HG03354 (cell line): ENCODE measurements around the gene DNM1.

Experiments used
- ATAC-seq: cut with Tn5 transposase; IDR thresholded peaks from one replicate; pipeline ENCODE4 v1.9.1; 2021; ENCODE audit warnings: mild to moderate bottlenecking; ENCODE audit not compliant: unreplicated experiment, poor library complexity, severe bottlenecking

The DNM1 gene

GRCh38 chr9:128296340-128297220 is 93.4 kb downstream of the DNM1 start:
- ATAC-seq: no peak

- ATAC-seq: no peak
These were observed 94.1 kb downstream of the DNM1 start for GRCh38 chr9:128297221-128297773.

- ATAC-seq: no peak
These were observed 95.6 kb downstream of the DNM1 start for GRCh38 chr9:128298535-128299482.

- no peak for ATAC-seq
These were observed 101.2 kb downstream of the DNM1 start for GRCh38 chr9:128304136-128304970.
